ENCODE data around the gene PLA1A.
"Not testable (repeated sequence)": the region's sequence is repeated elsewhere in the genome, so short reads cannot be mapped to it uniquely, and the experiment has no call there.

PLA1A gene

GRCh38 chr3:119579366-119580066, 18.2 kb upstream of the PLA1A start, which contains the start of gene ADPRH:
Gene ADPRH (plus strand): TSS chr3:119579492. CDS start chr3:119582170, 2,678 bp downstream.
- DNase-seq: peak; percentile 93 to 97 (median 96)

- peak in 1 of 3 donors; percentile 78 for DNase-seq
Observed at GRCh38 chr3:119580067-119580760, 17.5 kb upstream of the PLA1A start.

- peak; percentile 92 to 96 (median 92) for DNase-seq
Observed at GRCh38 chr3:119582178-119582577, 15.5 kb upstream of the PLA1A start.

- peak; percentile 67 to 78 (median 74) for DNase-seq
Observed at GRCh38 chr3:119585208-119585607, 12.5 kb upstream of the PLA1A start.

- DNase-seq: peak; percentile 38 to 77 (median 60)
Observed at GRCh38 chr3:119585856-119586570, 11.7 kb upstream of the PLA1A start.

- peak; percentile 59 to 90 (median 60) for DNase-seq
Observed at GRCh38 chr3:119586733-119587172, 10.9 kb upstream of the PLA1A start.

GRCh38 chr3:119588112-119588511, 9.6 kb upstream of the PLA1A start:
- DNase-seq: peak; percentile 96 to 99 (median 96)

- DNase-seq: peak; percentile 76 to 95 (median 84)
Observed at GRCh38 chr3:119589102-119589773, 8.4 kb upstream of the PLA1A start.

GRCh38 chr3:119590706-119591105, 7.0 kb upstream of the PLA1A start:
- no peak for DNase-seq

- DNase-seq: peak; percentile 71 to 83 (median 76)
Observed at GRCh38 chr3:119592861-119593260, 4.8 kb upstream of the PLA1A start.

- no peak for DNase-seq
Observed at GRCh38 chr3:119594066-119594465, 3.6 kb upstream of the PLA1A start.

GRCh38 chr3:119594929-119595328, 2.8 kb upstream of the PLA1A start:
- not testable (repeated sequence) for DNase-seq

- peak; percentile 42 to 55 (median 49) for DNase-seq
Observed at GRCh38 chr3:119595639-119596334, 1.9 kb upstream of the PLA1A start.

GRCh38 chr3:119596398-119596797, 1.3 kb upstream of the PLA1A start:
- DNase-seq: peak; percentile 27 to 30 (median 29)

- DNase-seq: peak; percentile 29 to 39 (median 34)
Observed at GRCh38 chr3:119598410-119599098, 869 bp downstream of the PLA1A start.

- no peak for DNase-seq
Observed at GRCh38 chr3:119599558-119600174, 2.0 kb downstream of the PLA1A start.

GRCh38 chr3:119600732-119601131, 3.0 kb downstream of the PLA1A start:
- peak; percentile 39 to 57 (median 53) for DNase-seq

GRCh38 chr3:119601154-119601553, 3.5 kb downstream of the PLA1A start:
- DNase-seq: peak in 1 of 3 donors; percentile 29

- no peak for DNase-seq
Observed at GRCh38 chr3:119602676-119603075, 5.0 kb downstream of the PLA1A start.

GRCh38 chr3:119604878-119605277, 7.2 kb downstream of the PLA1A start:
- DNase-seq: peak in 1 of 3 donors; percentile 46
